ENCODE measurements around the gene OR1A1. TPM values are rescaled to one million over a fixed set of nuclear protein-coding genes. Genes with fewer than 3 reads are reported as not detected.
"Not testable (repeated sequence)": the region's sequence is repeated elsewhere in the genome, so short reads cannot be mapped to it uniquely, and the experiment has no call there.

Gene OR1A1
- not detected for total RNA-seq

GRCh38 chr17:3207367-3207766, at the start of gene OR1A1:
OR1A1 (plus strand) TSS chr17:3207667; CDS start chr17:3215621, 7,954 bp downstream.
- no peak within 1 kb of the TSS for H3K9ac ChIP-seq (ENCODE audit: low read depth in 1 of 3, low read length in 3 of 3)
- no peak within 1 kb of the TSS for H3K4me3 ChIP-seq (ENCODE audit: low read length in 3 of 3)
- H3K36me3 ChIP-seq (ENCODE audit: control insufficient read depth in 3 of 3, insufficient read depth in 3 of 3, low read length in 3 of 3), result no peaks in the 10 kb centered on the region
- H3K27me3 ChIP-seq (ENCODE audit: control insufficient read depth in 3 of 3, insufficient read depth in 3 of 3, low read length in 3 of 3), result no peaks in the 10 kb centered on the region
- no peaks in the 10 kb centered on the region for H3K9me3 ChIP-seq (ENCODE audit: control insufficient read depth in 3 of 3, low read length in 3 of 3)
- H3K27ac ChIP-seq (ENCODE audit: low read depth, low read length), result no peak within 1 kb of the TSS
- H3K4me1 ChIP-seq (ENCODE audit: control insufficient read depth in 3 of 3, insufficient read depth in 3 of 3, low read length in 3 of 3), result no peaks in the 10 kb centered on the region

- no peak overlapping the region for H3K9ac ChIP-seq (ENCODE audit: low read depth in 1 of 3, low read length in 3 of 3)
- no peak overlapping the region for H3K27ac ChIP-seq (ENCODE audit: low read depth, low read length)
- H3K4me1 ChIP-seq (ENCODE audit: control insufficient read depth in 3 of 3, insufficient read depth in 3 of 3, low read length in 3 of 3), result peaks cover 0 to 2% (median 0%) of the 10 kb centered on the region in 3 donors
- peaks cover 0 to 6% (median 0%) of the 10 kb centered on the region in 3 donors for H3K27me3 ChIP-seq (ENCODE audit: control insufficient read depth in 3 of 3, insufficient read depth in 3 of 3, low read length in 3 of 3)
- peaks cover 0 to 4% (median 0%) of the 10 kb centered on the region in 3 donors for H3K9me3 ChIP-seq (ENCODE audit: control insufficient read depth in 3 of 3, low read length in 3 of 3)
- H3K4me3 ChIP-seq (ENCODE audit: low read length in 3 of 3), result no peak overlapping the region
- H3K36me3 ChIP-seq (ENCODE audit: control insufficient read depth in 3 of 3, insufficient read depth in 3 of 3, low read length in 3 of 3), result no peaks in the 10 kb centered on the region
Observed at GRCh38 chr17:3167574-3167973, 39.9 kb upstream of the OR1A1 start.

- Histone ChIP-seq H3K9me3 (ENCODE audit: control insufficient read depth in 3 of 3, low read length in 3 of 3) (no peaks in the 10 kb centered on the region), H3K27ac (ENCODE audit: low read depth, low read length) (no peak overlapping the region), H3K4me1 (ENCODE audit: control insufficient read depth in 3 of 3, insufficient read depth in 3 of 3, low read length in 3 of 3) (no peaks in the 10 kb centered on the region), H3K9ac (ENCODE audit: low read depth in 1 of 3, low read length in 3 of 3) (no peak overlapping the region), H3K4me3 (ENCODE audit: low read length in 3 of 3) (no peak overlapping the region), H3K27me3 (ENCODE audit: control insufficient read depth in 3 of 3, insufficient read depth in 3 of 3, low read length in 3 of 3) (peaks cover 0 to 2% (median 0%) of the 10 kb centered on the region in 3 donors), H3K36me3 (ENCODE audit: control insufficient read depth in 3 of 3, insufficient read depth in 3 of 3, low read length in 3 of 3) (no peaks in the 10 kb centered on the region)
Observed at GRCh38 chr17:3189961-3190360, 17.5 kb upstream of the OR1A1 start.

- Histone ChIP-seq H3K27ac (ENCODE audit: low read depth, low read length) (no peak within 1 kb of the TSS), H3K27me3 (ENCODE audit: control insufficient read depth in 3 of 3, insufficient read depth in 3 of 3, low read length in 3 of 3) (peaks cover 0 to 2% (median 0%) of the 10 kb centered on the region in 3 donors), H3K4me3 (ENCODE audit: low read length in 3 of 3) (no peak within 1 kb of the TSS), H3K36me3 (ENCODE audit: control insufficient read depth in 3 of 3, insufficient read depth in 3 of 3, low read length in 3 of 3) (no peaks in the 10 kb centered on the region), H3K4me1 (ENCODE audit: control insufficient read depth in 3 of 3, insufficient read depth in 3 of 3, low read length in 3 of 3) (no peaks in the 10 kb centered on the region), H3K9me3 (ENCODE audit: control insufficient read depth in 3 of 3, low read length in 3 of 3) (peaks cover 0 to 4% (median 2%) of the 10 kb centered on the region in 3 donors), H3K9ac (ENCODE audit: low read depth in 1 of 3, low read length in 3 of 3) (no peak within 1 kb of the TSS)
Observed at GRCh38 chr17:3197219-3197618, 10.2 kb upstream of the OR1A1 start, which contains the start of gene OR1A2. OR1A2 (plus strand) TSS chr17:3197519; CDS start chr17:3197519, 0 bp downstream.

GRCh38 chr17:3208484-3208883, 1.0 kb downstream of the OR1A1 start:
- Histone ChIP-seq H3K4me3 (ENCODE audit: low read length in 3 of 3) (no peak overlapping the region), H3K4me1 (ENCODE audit: control insufficient read depth in 3 of 3, insufficient read depth in 3 of 3, low read length in 3 of 3) (no peaks in the 10 kb centered on the region), H3K36me3 (ENCODE audit: control insufficient read depth in 3 of 3, insufficient read depth in 3 of 3, low read length in 3 of 3) (no peaks in the 10 kb centered on the region), H3K27ac (ENCODE audit: low read depth, low read length) (no peak overlapping the region), H3K9me3 (ENCODE audit: control insufficient read depth in 3 of 3, low read length in 3 of 3) (no peaks in the 10 kb centered on the region), H3K9ac (ENCODE audit: low read depth in 1 of 3, low read length in 3 of 3) (no peak overlapping the region), H3K27me3 (ENCODE audit: control insufficient read depth in 3 of 3, insufficient read depth in 3 of 3, low read length in 3 of 3) (no peaks in the 10 kb centered on the region)

- H3K9ac ChIP-seq (ENCODE audit: low read depth in 1 of 3, low read length in 3 of 3), result no peak overlapping the region
- peaks cover 0 to 8% (median 3%) of the 10 kb centered on the region in 3 donors for H3K9me3 ChIP-seq (ENCODE audit: control insufficient read depth in 3 of 3, low read length in 3 of 3)
- no peaks in the 10 kb centered on the region for H3K36me3 ChIP-seq (ENCODE audit: control insufficient read depth in 3 of 3, insufficient read depth in 3 of 3, low read length in 3 of 3)
- H3K4me1 ChIP-seq (ENCODE audit: control insufficient read depth in 3 of 3, insufficient read depth in 3 of 3, low read length in 3 of 3), result no peaks in the 10 kb centered on the region
- no peaks in the 10 kb centered on the region for H3K27me3 ChIP-seq (ENCODE audit: control insufficient read depth in 3 of 3, insufficient read depth in 3 of 3, low read length in 3 of 3)
- H3K27ac ChIP-seq (ENCODE audit: low read depth, low read length), result no peak overlapping the region
- H3K4me3 ChIP-seq (ENCODE audit: low read length in 3 of 3), result no peak overlapping the region
Observed at GRCh38 chr17:3213001-3213400, 5.5 kb downstream of the OR1A1 start.

GRCh38 chr17:3213587-3213986, 6.1 kb downstream of the OR1A1 start:
- H3K27me3 ChIP-seq (ENCODE audit: control insufficient read depth in 3 of 3, insufficient read depth in 3 of 3, low read length in 3 of 3), result no peaks in the 10 kb centered on the region
- no peaks in the 10 kb centered on the region for H3K36me3 ChIP-seq (ENCODE audit: control insufficient read depth in 3 of 3, insufficient read depth in 3 of 3, low read length in 3 of 3)
- H3K9me3 ChIP-seq (ENCODE audit: control insufficient read depth in 3 of 3, low read length in 3 of 3), result peaks cover 0 to 8% (median 3%) of the 10 kb centered on the region in 3 donors
- no peaks in the 10 kb centered on the region for H3K4me1 ChIP-seq (ENCODE audit: control insufficient read depth in 3 of 3, insufficient read depth in 3 of 3, low read length in 3 of 3)
- no peak overlapping the region for H3K4me3 ChIP-seq (ENCODE audit: low read length in 3 of 3)
- H3K27ac ChIP-seq (ENCODE audit: low read depth, low read length), result no peak overlapping the region
- no peak overlapping the region for H3K9ac ChIP-seq (ENCODE audit: low read depth in 1 of 3, low read length in 3 of 3)

- H3K9me3 ChIP-seq (ENCODE audit: control insufficient read depth in 3 of 3, low read length in 3 of 3); H3K4me1 ChIP-seq (ENCODE audit: control insufficient read depth in 3 of 3, insufficient read depth in 3 of 3, low read length in 3 of 3); H3K9ac ChIP-seq (ENCODE audit: low read depth in 1 of 3, low read length in 3 of 3); H3K27me3 ChIP-seq (ENCODE audit: control insufficient read depth in 3 of 3, insufficient read depth in 3 of 3, low read length in 3 of 3); H3K27ac ChIP-seq (ENCODE audit: low read depth, low read length); H3K36me3 ChIP-seq (ENCODE audit: control insufficient read depth in 3 of 3, insufficient read depth in 3 of 3, low read length in 3 of 3); H3K4me3 ChIP-seq (ENCODE audit: low read length in 3 of 3): not testable (repeated sequence)
Observed at GRCh38 chr17:3219978-3220377, 12.5 kb downstream of the OR1A1 start.

- Histone ChIP-seq H3K36me3 (ENCODE audit: control insufficient read depth in 3 of 3, insufficient read depth in 3 of 3, low read length in 3 of 3) (no peaks in the 10 kb centered on the region), H3K27me3 (ENCODE audit: control insufficient read depth in 3 of 3, insufficient read depth in 3 of 3, low read length in 3 of 3) (no peaks in the 10 kb centered on the region), H3K27ac (ENCODE audit: low read depth, low read length) (no peak overlapping the region), H3K9me3 (ENCODE audit: control insufficient read depth in 3 of 3, low read length in 3 of 3) (peaks cover 0 to under 1% (median 0%) of the 10 kb centered on the region in 3 donors), H3K4me3 (ENCODE audit: low read length in 3 of 3) (no peak overlapping the region), H3K4me1 (ENCODE audit: control insufficient read depth in 3 of 3, insufficient read depth in 3 of 3, low read length in 3 of 3) (no peaks in the 10 kb centered on the region), H3K9ac (ENCODE audit: low read depth in 1 of 3, low read length in 3 of 3) (no peak overlapping the region)
Observed at GRCh38 chr17:3221850-3222249, 14.4 kb downstream of the OR1A1 start.

GRCh38 chr17:3222505-3222904, 15.0 kb downstream of the OR1A1 start:
- Histone ChIP-seq H3K27ac (ENCODE audit: low read depth, low read length) (no peak overlapping the region), H3K4me3 (ENCODE audit: low read length in 3 of 3) (no peak overlapping the region), H3K9ac (ENCODE audit: low read depth in 1 of 3, low read length in 3 of 3) (no peak overlapping the region), H3K4me1 (ENCODE audit: control insufficient read depth in 3 of 3, insufficient read depth in 3 of 3, low read length in 3 of 3) (no peaks in the 10 kb centered on the region), H3K36me3 (ENCODE audit: control insufficient read depth in 3 of 3, insufficient read depth in 3 of 3, low read length in 3 of 3) (no peaks in the 10 kb centered on the region), H3K9me3 (ENCODE audit: control insufficient read depth in 3 of 3, low read length in 3 of 3) (no peaks in the 10 kb centered on the region), H3K27me3 (ENCODE audit: control insufficient read depth in 3 of 3, insufficient read depth in 3 of 3, low read length in 3 of 3) (no peaks in the 10 kb centered on the region)
